GM18526 (cell line): Measurements from ENCODE around the gene TGFB1.

ENCODE experiments used
- POLR2A ChIP-seq: IDR thresholded peaks from 3 replicates; pipeline ENCODE4 v1.6.1; 2011; ENCODE audit not compliant: insufficient read length; ENCODE audit errors: extremely low read depth

Gene TGFB1

GRCh38 chr19:41319500-41320184, 34.1 kb downstream of the TGFB1 start:
- TF ChIP-seq POLR2A: no peak

GRCh38 chr19:41318696-41319499, 34.8 kb downstream of the TGFB1 start:
- TF ChIP-seq POLR2A: no peak

GRCh38 chr19:41316306-41316920, 37.3 kb downstream of the TGFB1 start:
- TF ChIP-seq POLR2A: no peak

- TF ChIP-seq POLR2A: no peak
Observed at GRCh38 chr19:41311613-41312012, 42.1 kb downstream of the TGFB1 start.

GRCh38 chr19:41311072-41311471, 42.6 kb downstream of the TGFB1 start:
- no peak for TF ChIP-seq POLR2A

GRCh38 chr19:41310033-41310831, 43.5 kb downstream of the TGFB1 start, which contains the start of gene CCDC97:
Gene CCDC97 (plus strand): TSS chr19:41310172. CDS start chr19:41310311, 139 bp downstream.
- peak; percentile 83 for TF ChIP-seq POLR2A

GRCh38 chr19:41309180-41310032, 44.3 kb downstream of the TGFB1 start:
- no peak for TF ChIP-seq POLR2A

GRCh38 chr19:41308450-41309179, 45.1 kb downstream of the TGFB1 start:
- no peak for TF ChIP-seq POLR2A

GRCh38 chr19:41307954-41308449, 45.7 kb downstream of the TGFB1 start:
- TF ChIP-seq POLR2A: peak; percentile 18

- TF ChIP-seq POLR2A: no peak
Observed at GRCh38 chr19:41307090-41307875, 46.4 kb downstream of the TGFB1 start.

GRCh38 chr19:41305927-41306793, 47.6 kb downstream of the TGFB1 start:
- no peak for TF ChIP-seq POLR2A

- no peak for TF ChIP-seq POLR2A
Observed at GRCh38 chr19:41304706-41305483, 48.8 kb downstream of the TGFB1 start.
